SK-N-SH (cell line): ENCODE data around the gene MMP2. TPM values are rescaled to one million over a fixed set of nuclear protein-coding genes. Genes with fewer than 3 reads are reported as not detected.

Source experiments
- CTCF ChIA-PET: fragments of 300-600, 350-600 bp; formaldehyde crosslinking; extraction: SDS; loops from one replicate; lab custom pipeline; 2021; lab: Yijun Ruan, JAX
- POLR2A ChIA-PET: fragments of 350-600 bp; sonication (Branson Sonifier 250); formaldehyde crosslinking; extraction: SDS; loops from one replicate; lab custom pipeline; 2020; ENCODE audit warnings: antibody characterized with exemption, inconsistent platforms; lab: Yijun Ruan, JAX
- DNase-seq: peaks from one replicate; pipeline ENCODE4 v3.0.0; 2012
- H2AFZ ChIP-seq: fragments of 200-600 bp; sonication (generic); 2 replicates; pipeline ENCODE4 v1.8.1; 2016; ENCODE audit warnings: antibody characterized with exemption, mild to moderate bottlenecking, low read depth
- H3F3A ChIP-seq: fragments of 200-600 bp; sonication (generic); replicated peaks from 2 replicates; pipeline ENCODE3; 2016; ENCODE audit warnings: antibody characterized with exemption, mild to moderate bottlenecking; ENCODE audit not compliant: insufficient read depth
- H3K27ac ChIP-seq, 2 experiments: fragments of 200-500 bp in 1 of 2; fragments of 200-600 bp in 1 of 2; sonication (Bioruptor generic) in 1 of 2; sonication (generic), shearing (Covaris generic) in 1 of 2; 2 replicates each; pipeline versions ENCODE4 v1.5.1 to v1.6.1; 2014 to 2016; ENCODE audit warnings: low read depth in 2 of 2, inconsistent platforms in 1 of 2, low read length in 1 of 2, mild to moderate bottlenecking in 1 of 2, mixed read lengths in 1 of 2
- H3K27me3 ChIP-seq: fragments of 200-600 bp; sonication (generic), shearing (Covaris generic); 2 replicates; pipeline ENCODE4 v1.6.1; 2016; ENCODE audit warnings: mixed run types; ENCODE audit not compliant: insufficient read depth
- H3K36me3 ChIP-seq, 2 experiments: fragments of 200-500 bp in 1 of 2; fragments of 200-600 bp in 1 of 2; sonication (Bioruptor generic) in 1 of 2; sonication (generic) in 1 of 2; replicated peaks in 1 of 2; 2 replicates each; pipeline versions ENCODE3 to v1.5.1; 2014 to 2016; ENCODE audit warnings: low read length in 1 of 2, mild to moderate bottlenecking in 1 of 2; ENCODE audit not compliant: insufficient read depth in 2 of 2, control insufficient read depth in 1 of 2
- H3K4me1 ChIP-seq, 2 experiments: fragments of 200-500 bp in 1 of 2; fragments of 200-600 bp in 1 of 2; sonication (Bioruptor generic) in 1 of 2; sonication (generic), shearing (Covaris generic) in 1 of 2; 2 replicates each; pipeline versions ENCODE4 v1.5.1 to v1.6.1; 2014 to 2016; ENCODE audit warnings: low read depth in 1 of 2, low read length in 1 of 2, mixed run types in 1 of 2; ENCODE audit not compliant: insufficient read depth in 2 of 2, control insufficient read depth in 1 of 2
- H3K4me2 ChIP-seq: fragments of 200-600 bp; sonication (generic), shearing (Covaris generic); 2 replicates; pipeline ENCODE4 v1.6.1; 2017; ENCODE audit warnings: mixed run types
- H3K4me3 ChIP-seq, 2 experiments: fragments of 200-500 bp in 1 of 2; fragments of 200-600 bp in 1 of 2; sonication (Bioruptor generic) in 1 of 2; sonication (generic), shearing (Covaris generic) in 1 of 2; 2 replicates each; pipeline versions ENCODE4 v1.5.1 to v1.8.1; 2014 to 2016; ENCODE audit warnings: low read depth in 2 of 2, inconsistent platforms in 1 of 2, low read length in 1 of 2, mild to moderate bottlenecking in 1 of 2, mixed read lengths in 1 of 2, moderate library complexity in 1 of 2
- H3K79me2 ChIP-seq: fragments of 200-600 bp; sonication (generic); 2 replicates; pipeline ENCODE4 v1.8.1; 2017; ENCODE audit warnings: mild to moderate bottlenecking; ENCODE audit not compliant: insufficient read depth
- H3K9ac ChIP-seq: fragments of 200-600 bp; sonication (generic); 2 replicates; pipeline ENCODE4 v1.6.1; 2017; ENCODE audit warnings: mixed run types
- H3K9me2 ChIP-seq: fragments of 200-600 bp; sonication (generic); 2 replicates; pipeline ENCODE4 v1.6.1; 2017; ENCODE audit warnings: mixed run types
- H3K9me3 ChIP-seq: fragments of 200-600 bp; sonication (generic); 2 replicates; pipeline ENCODE4 v1.6.1; 2017; ENCODE audit warnings: mixed run types, mild to moderate bottlenecking, moderate library complexity
- H4K20me1 ChIP-seq: fragments of 200-600 bp; sonication (generic); 2 replicates; pipeline ENCODE4 v1.6.1; 2017; ENCODE audit warnings: mild to moderate bottlenecking, mixed run types; ENCODE audit not compliant: insufficient read depth
- CHD2 ChIP-seq: fragments of 150-350 bp; IDR thresholded peaks from 2 replicates; pipeline ENCODE4 v1.6.1; 2018; ENCODE audit warnings: low read length; ENCODE audit not compliant: partially characterized antibody
- EP300 ChIP-seq, 2 experiments: IDR thresholded peaks; 2 replicates each; pipeline versions ENCODE4 v1.4.0 to v1.6.1; 2012; ENCODE audit warnings: borderline replicate concordance in 1 of 2, low read depth in 1 of 2, low read length in 1 of 2
- GATA2 ChIP-seq: sonication (generic); formaldehyde crosslinking; IDR thresholded peaks from 2 replicates; pipeline ENCODE4 v1.5.0; 2020; ENCODE audit warnings: mild to moderate bottlenecking, missing genetic modification reagents
- MEF2A ChIP-seq: IDR thresholded peaks from 2 replicates; pipeline ENCODE4 v1.4.0; 2012; ENCODE audit warnings: low read depth, borderline replicate concordance
- MXI1 ChIP-seq: IDR thresholded peaks from 2 replicates; pipeline ENCODE4 v1.6.1; 2012; ENCODE audit warnings: mild to moderate bottlenecking, low read depth, low read length, improper control_type of control experiment
- NRF1 ChIP-seq: IDR thresholded peaks from 2 replicates; pipeline ENCODE4 v1.6.1; 2012; ENCODE audit warnings: low read depth, mild to moderate bottlenecking, low read length
- POLR2AphosphoS5 ChIP-seq: IDR thresholded peaks from 2 replicates; pipeline ENCODE4 v1.6.1; 2012; ENCODE audit warnings: low read depth, low read length
- RAD21 ChIP-seq: IDR thresholded peaks from 2 replicates; pipeline ENCODE4 v1.6.1; 2012; ENCODE audit warnings: mild to moderate bottlenecking, low read length
- REST ChIP-seq: IDR thresholded peaks from 2 replicates; pipeline ENCODE4 v1.6.1; 2012; ENCODE audit warnings: mild to moderate bottlenecking, low read depth, low read length, moderate library complexity
- RFX5 ChIP-seq: IDR thresholded peaks from 2 replicates; pipeline ENCODE4 v1.6.1; 2012; ENCODE audit warnings: mild to moderate bottlenecking, improper control_type of control experiment, low read length
- RXRA ChIP-seq: IDR thresholded peaks from 2 replicates; pipeline ENCODE4 v1.4.0; 2012; ENCODE audit warnings: low read depth, mild to moderate bottlenecking, borderline replicate concordance
- TAF1 ChIP-seq: IDR thresholded peaks from 2 replicates; pipeline ENCODE4 v1.6.1; 2012; ENCODE audit warnings: low read depth, mild to moderate bottlenecking, low read length, moderate library complexity, borderline replicate concordance
- TEAD4 ChIP-seq: IDR thresholded peaks from 2 replicates; pipeline ENCODE4 v1.4.0; 2012; ENCODE audit warnings: mild to moderate bottlenecking, borderline replicate concordance; ENCODE audit not compliant: insufficient read depth
- whole genome bisulfite sequencing: methylation state at CpG from one replicate; pipeline ENCODE4 v1.1.6; 2017; ENCODE audit warnings: low lambda C conversion rate; 5-methylcytosine and 5-hydroxymethylcytosine counted together
- polyA plus RNA-seq, 3 experiments: library from polyadenylated mRNA; depleted of rRNA; stranded (reverse); fragments of >200 nt; gene quantifications; 2 replicates each; pipeline ENCODE4 v1.2.3, GENCODE V29; 2012

Gene MMP2
- polyA plus RNA-seq, 1 of the 3 experiments (the other 2 are of a cell fraction): 1,101 TPM

GRCh38 chr16:55539049-55539448 is 60.1 kb downstream of the MMP2 start:
- TF ChIP-seq REST: no peak
- TF ChIP-seq CHD2: no peak
- no peak for TF ChIP-seq TEAD4
- TF ChIP-seq NRF1: no peak
- TF ChIP-seq POLR2AphosphoS5: no peak
- no peak for TF ChIP-seq RXRA
- TF ChIP-seq TAF1: no peak
- no peak for TF ChIP-seq MXI1
- TF ChIP-seq MEF2A: no peak
- TF ChIP-seq RFX5: no peak
- TF ChIP-seq GATA2: no peak
- no peak for TF ChIP-seq EP300 (IDR thresholded peaks at IDR 0.05; ENCODE audit: borderline replicate concordance in 1 of 2, low read depth in 1 of 2, low read length in 1 of 2)
- TF ChIP-seq, all 33 proteins: peak for 0
- POLR2A ChIA-PET: no interaction called here
- Histone ChIP-seq H3K27me3 (no peaks in the 10 kb centered on the region), H3K9me3 (no peaks in the 10 kb centered on the region), H3K4me3 (no peak overlapping the region), H3K4me1 (peaks cover 9 to 18% of the 10 kb centered on the region in 2 experiments; a peak in 3 of 4 replicates), H3K4me2 (no peak overlapping the region), H3K27ac (no peak overlapping the region), H3K9ac (no peak overlapping the region), H3K36me3 (peaks cover 61 to 77% of the 10 kb centered on the region in 2 experiments), H3K79me2 (no peaks in the 10 kb centered on the region), H3F3A (peaks cover 30% of the 10 kb centered on the region), H2AFZ (no peak overlapping the region), H3K9me2 (no peaks in the 10 kb centered on the region), H4K20me1 (no peaks in the 10 kb centered on the region)
- WGBS: 74% methylated on average over 5 of the region's 5 CpGs
- DNase-seq: no peak
- CTCF ChIA-PET: interaction anchor here (1.6 to 8.9 kb wide), 4 partner anchors 11 to 163 kb away, joined by 4 to 115 read pairs (median 12); no protein-coding TSS in a partner anchor

- no peak overlapping the region for H3K4me2 ChIP-seq
- peaks cover 30% of the 10 kb centered on the region for H3F3A ChIP-seq
- no peak for DNase-seq
- TF ChIP-seq MXI1 (no peak), RAD21 (no peak), CHD2 (no peak), TEAD4 (no peak), TAF1 (no peak)
- no peaks in the 10 kb centered on the region for H3K79me2 ChIP-seq
- H3K27me3 ChIP-seq: no peaks in the 10 kb centered on the region
- CTCF ChIA-PET: interaction anchor here (2.6 to 8.9 kb wide), 2 partner anchors 75 to 163 kb away, joined by 13 to 115 read pairs; no protein-coding TSS in a partner anchor
- 76% methylated on average over 1 of the region's 1 CpG for WGBS
- H3K27ac ChIP-seq: no peak overlapping the region
- no peaks in the 10 kb centered on the region for H4K20me1 ChIP-seq
- no peaks in the 10 kb centered on the region for H3K9me2 ChIP-seq
- peaks cover 9 to 18% of the 10 kb centered on the region in 2 experiments; a peak in 3 of 4 replicates for H3K4me1 ChIP-seq
- no peak overlapping the region for H3K9ac ChIP-seq
- H3K9me3 ChIP-seq: no peaks in the 10 kb centered on the region
- POLR2A ChIA-PET: no interaction called here
- H3K36me3 ChIP-seq: peaks cover 62 to 76% of the 10 kb centered on the region in 2 experiments
- H2AFZ ChIP-seq: no peak overlapping the region
- no peak overlapping the region for H3K4me3 ChIP-seq
Observed at GRCh38 chr16:55539488-55539887, 60.5 kb downstream of the MMP2 start.
